C4-2B (cell line): ENCODE measurements around the gene POLK.

Experiments
- ZFX ChIP-seq: fragments of 450-650 bp; IDR thresholded peaks from 2 replicates; pipeline ENCODE4 v1.6.1; 2017
- TF ChIP-seq, protein P1 (sequence below): fragments of 450-650 bp; conservative IDR thresholded peaks from 2 replicates; pipeline ENCODE4 v1.5.1; 2017; ENCODE audit warnings: mild to moderate bottlenecking

DNA sequence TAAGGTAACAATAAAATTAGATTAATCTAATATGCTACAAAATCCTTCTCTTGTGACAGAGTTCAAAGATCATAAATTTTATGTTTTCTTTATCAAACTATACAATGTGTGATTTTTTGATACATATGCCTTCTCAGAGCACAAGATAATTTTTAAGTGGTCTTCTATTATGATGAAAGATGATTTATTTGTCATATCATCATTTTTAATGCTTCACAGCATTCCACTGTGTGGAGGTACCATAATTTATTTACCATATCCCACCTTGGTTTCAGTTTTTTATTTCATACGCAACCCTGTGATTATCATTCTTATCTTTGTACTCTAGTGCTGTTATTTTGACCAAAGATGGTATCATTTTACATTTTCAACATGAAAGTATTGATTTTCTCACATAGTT lies 41.7 kb downstream of the POLK start:
- TF ChIP-seq, protein P1, sequence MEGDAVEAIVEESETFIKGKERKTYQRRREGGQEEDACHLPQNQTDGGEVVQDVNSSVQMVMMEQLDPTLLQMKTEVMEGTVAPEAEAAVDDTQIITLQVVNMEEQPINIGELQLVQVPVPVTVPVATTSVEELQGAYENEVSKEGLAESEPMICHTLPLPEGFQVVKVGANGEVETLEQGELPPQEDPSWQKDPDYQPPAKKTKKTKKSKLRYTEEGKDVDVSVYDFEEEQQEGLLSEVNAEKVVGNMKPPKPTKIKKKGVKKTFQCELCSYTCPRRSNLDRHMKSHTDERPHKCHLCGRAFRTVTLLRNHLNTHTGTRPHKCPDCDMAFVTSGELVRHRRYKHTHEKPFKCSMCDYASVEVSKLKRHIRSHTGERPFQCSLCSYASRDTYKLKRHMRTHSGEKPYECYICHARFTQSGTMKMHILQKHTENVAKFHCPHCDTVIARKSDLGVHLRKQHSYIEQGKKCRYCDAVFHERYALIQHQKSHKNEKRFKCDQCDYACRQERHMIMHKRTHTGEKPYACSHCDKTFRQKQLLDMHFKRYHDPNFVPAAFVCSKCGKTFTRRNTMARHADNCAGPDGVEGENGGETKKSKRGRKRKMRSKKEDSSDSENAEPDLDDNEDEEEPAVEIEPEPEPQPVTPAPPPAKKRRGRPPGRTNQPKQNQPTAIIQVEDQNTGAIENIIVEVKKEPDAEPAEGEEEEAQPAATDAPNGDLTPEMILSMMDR = no peak
- no peak for TF ChIP-seq ZFX
